ENCODE results near the gene PDC.

DNA sequence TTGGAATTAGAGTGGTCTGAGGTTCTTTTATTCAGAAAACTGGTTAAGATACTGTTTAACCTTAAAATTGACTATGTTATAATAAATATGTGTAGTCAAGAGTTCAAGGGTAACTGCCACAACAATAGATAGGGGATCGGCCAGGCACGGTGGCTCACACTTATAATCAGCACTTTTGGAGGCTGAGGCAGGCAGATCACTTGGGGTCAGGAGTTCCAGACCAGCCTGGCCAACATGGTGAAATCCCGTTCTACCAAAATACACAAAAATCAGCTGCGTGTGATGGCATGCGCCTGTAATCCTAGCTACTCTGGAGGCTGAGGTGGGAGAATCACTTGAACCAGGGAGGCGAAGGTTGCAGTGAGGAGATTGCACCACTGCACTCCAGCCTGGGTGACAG, 39.5 kb downstream of the PDC start:
- TF ChIP-seq POLR2A (IDR thresholded peaks at IDR 0.05) (no peak), CTCF (IDR thresholded peaks at IDR 0.05) (no peak)
